Measurements from ENCODE around the gene PCTP. TPM values are rescaled to one million over a fixed set of nuclear protein-coding genes. Genes with fewer than 3 reads are reported as not detected.

PCTP gene
- total and polyA plus RNA-seq, 4 donors = 4.9 to 16.9 (median 10.0) TPM

DNA sequence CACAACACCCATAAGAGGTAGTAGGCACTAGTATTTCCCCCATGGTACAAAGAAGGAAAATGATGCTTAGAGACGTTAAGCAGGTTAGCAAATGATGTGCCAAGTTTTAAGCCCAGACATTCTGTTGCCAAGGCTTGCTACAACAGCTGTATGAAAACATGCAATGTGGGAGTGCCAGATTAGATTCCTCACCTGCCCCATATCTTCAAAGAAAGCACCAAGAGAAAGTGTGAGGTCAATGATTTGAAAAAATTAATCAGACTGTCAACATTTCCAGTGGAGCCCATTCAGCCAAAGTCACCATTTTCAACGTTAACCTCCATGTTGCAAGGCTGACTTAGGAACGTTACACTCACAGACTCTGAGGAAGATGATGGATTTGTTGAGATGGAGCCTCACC is 61.5 kb downstream of the PCTP start:
- H3K27me3 ChIP-seq (ENCODE audit: control insufficient read depth in 1 of 2, insufficient read depth in 2 of 2, low read length in 1 of 2) = no peaks in the 10 kb centered on the region
- intact Hi-C loops (cut with DNase I) = no loop called here
- no peak overlapping the region for H3K4me3 ChIP-seq (ENCODE audit: low read length in 2 of 2)
- H3K9me3 ChIP-seq (ENCODE audit: control insufficient read depth, low read length) = no peaks in the 10 kb centered on the region
- no peak overlapping the region for H3K27ac ChIP-seq (ENCODE audit: low read depth in 1 of 2, low read length in 2 of 2)
- DNase-seq = no peak
- no peaks in the 10 kb centered on the region for H3K4me1 ChIP-seq (ENCODE audit: control insufficient read depth in 1 of 2, insufficient read depth in 2 of 2, low read length in 2 of 2)
- 44 to 57% methylated on average over 3 of the region's 3 CpGs for WGBS, 2 donors
- H3K36me3 ChIP-seq (ENCODE audit: control insufficient read depth in 1 of 2, insufficient read depth in 2 of 2, low read length in 1 of 2) = no peaks in the 10 kb centered on the region
- no peak for ATAC-seq (ENCODE audit: low FRiP score)

DNA sequence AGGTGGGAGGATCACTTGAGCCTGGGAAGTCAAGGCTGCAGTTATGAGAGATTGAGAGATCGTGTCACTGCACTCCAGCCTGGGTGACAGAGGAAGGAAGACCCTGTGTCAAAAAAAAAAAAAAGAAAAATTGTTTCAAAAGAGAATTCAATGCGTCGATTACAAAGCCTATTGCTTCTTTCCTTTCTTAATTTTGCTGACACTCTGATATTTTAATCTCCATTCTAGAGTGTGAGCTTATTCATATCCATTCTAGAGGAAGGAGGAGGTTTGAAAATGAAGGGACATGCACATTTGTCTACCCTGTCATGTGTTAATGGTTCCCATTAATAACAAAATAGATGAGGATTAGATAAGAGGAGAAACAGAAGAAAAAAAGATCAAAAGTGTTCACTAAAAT is 63.1 kb downstream of the PCTP start:
- no peaks in the 10 kb centered on the region for H3K4me1 ChIP-seq (ENCODE audit: control insufficient read depth in 1 of 2, insufficient read depth in 2 of 2, low read length in 2 of 2)
- 80 to 92% methylated on average over 3 of the region's 3 CpGs for WGBS, 2 donors
- peaks cover 3% of the 10 kb centered on the region for H3K9me3 ChIP-seq (ENCODE audit: control insufficient read depth, low read length)
- ATAC-seq (ENCODE audit: low FRiP score) (no peak), DNase-seq (no peak)
- intact Hi-C loops (cut with DNase I) = no loop called here
- no peaks in the 10 kb centered on the region for H3K27me3 ChIP-seq (ENCODE audit: control insufficient read depth in 1 of 2, insufficient read depth in 2 of 2, low read length in 1 of 2)
- no peak overlapping the region for H3K4me3 ChIP-seq (ENCODE audit: low read length in 2 of 2)
- no peaks in the 10 kb centered on the region for H3K36me3 ChIP-seq (ENCODE audit: control insufficient read depth in 1 of 2, insufficient read depth in 2 of 2, low read length in 1 of 2)
- H3K27ac ChIP-seq (ENCODE audit: low read depth in 1 of 2, low read length in 2 of 2) = no peak overlapping the region

DNA sequence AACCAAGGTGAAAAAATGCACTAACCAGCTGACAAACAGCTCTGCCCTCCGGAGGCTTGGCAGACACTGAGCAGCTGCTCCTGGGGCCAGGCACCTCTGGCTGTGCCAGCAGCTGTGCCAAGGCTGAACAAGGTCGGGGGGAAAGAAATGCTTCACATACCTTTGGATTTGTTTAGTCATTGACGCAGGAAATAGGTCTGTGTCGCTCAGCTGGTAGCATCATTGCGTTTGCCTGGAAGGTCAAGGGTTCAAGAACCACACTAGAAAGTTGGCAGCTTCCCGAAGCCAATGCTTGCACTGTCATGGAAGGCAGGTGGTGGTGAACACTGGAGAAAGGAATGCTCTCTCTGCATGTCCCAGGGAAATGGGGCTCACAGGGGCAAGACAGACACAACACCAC is 63.5 kb downstream of the PCTP start:
- Histone ChIP-seq H3K36me3 (ENCODE audit: control insufficient read depth in 1 of 2, insufficient read depth in 2 of 2, low read length in 1 of 2) (no peaks in the 10 kb centered on the region), H3K4me1 (ENCODE audit: control insufficient read depth in 1 of 2, insufficient read depth in 2 of 2, low read length in 2 of 2) (no peaks in the 10 kb centered on the region), H3K27ac (ENCODE audit: low read depth in 1 of 2, low read length in 2 of 2) (no peak overlapping the region), H3K4me3 (ENCODE audit: low read length in 2 of 2) (no peak overlapping the region), H3K9me3 (ENCODE audit: control insufficient read depth, low read length) (peaks cover 3% of the 10 kb centered on the region), H3K27me3 (ENCODE audit: control insufficient read depth in 1 of 2, insufficient read depth in 2 of 2, low read length in 1 of 2) (no peaks in the 10 kb centered on the region)
- DNase-seq (no peak), ATAC-seq (ENCODE audit: low FRiP score) (no peak)
- intact Hi-C loops (cut with DNase I) = no loop called here
- 9 to 19% methylated on average over 6 of the region's 6 CpGs for WGBS, 2 donors

DNA sequence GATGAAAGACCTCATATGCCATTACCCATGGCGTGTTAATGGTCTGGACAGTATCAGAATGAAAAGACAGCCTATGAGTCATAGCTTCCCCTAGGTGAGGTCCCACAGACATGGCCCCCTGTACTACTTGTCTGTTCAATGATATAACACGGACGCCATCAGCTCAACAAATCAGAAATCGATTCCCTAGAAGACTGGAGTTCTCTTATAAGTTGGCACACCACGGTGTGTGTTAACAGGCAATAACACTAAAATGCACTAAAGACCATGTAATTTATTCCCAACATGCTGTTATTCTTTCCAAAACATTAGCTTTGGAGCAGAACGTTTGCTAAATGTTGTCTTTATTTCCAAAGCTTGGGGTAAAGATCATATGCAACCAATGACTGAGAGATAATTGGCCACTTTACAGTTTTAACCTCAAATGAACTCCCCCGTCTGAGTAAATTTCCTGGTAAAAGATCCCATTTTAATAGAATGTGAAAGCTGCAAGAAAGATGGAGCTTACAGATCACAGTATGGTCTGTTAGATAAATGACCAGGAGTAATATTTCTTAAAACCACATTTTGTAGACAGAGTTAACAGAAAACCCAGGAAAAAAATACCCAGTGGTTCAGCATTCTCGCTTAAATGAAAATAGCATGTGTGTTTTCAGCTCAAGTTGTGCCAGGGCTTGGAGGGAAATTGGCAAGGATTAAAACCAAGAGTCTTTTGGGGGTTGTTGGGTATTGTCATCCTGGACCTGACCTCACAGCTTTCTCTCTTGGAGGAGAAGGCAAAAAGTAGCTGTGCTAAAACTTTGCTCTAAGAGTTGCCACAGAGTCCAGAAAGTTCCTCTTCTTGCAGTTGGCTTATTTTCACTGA is 65.9 kb downstream of the PCTP start:
- Histone ChIP-seq H3K27me3 (ENCODE audit: control insufficient read depth in 1 of 2, insufficient read depth in 2 of 2, low read length in 1 of 2) (no peaks in the 10 kb centered on the region), H3K9me3 (ENCODE audit: control insufficient read depth, low read length) (peaks cover 3% of the 10 kb centered on the region), H3K27ac (ENCODE audit: low read depth in 1 of 2, low read length in 2 of 2) (no peak overlapping the region), H3K4me1 (ENCODE audit: control insufficient read depth in 1 of 2, insufficient read depth in 2 of 2, low read length in 2 of 2) (no peaks in the 10 kb centered on the region), H3K36me3 (ENCODE audit: control insufficient read depth in 1 of 2, insufficient read depth in 2 of 2, low read length in 1 of 2) (no peaks in the 10 kb centered on the region), H3K4me3 (ENCODE audit: low read length in 2 of 2) (no peak overlapping the region)
- no peak for ATAC-seq (ENCODE audit: low FRiP score)
- DNase-seq = no peak
- 49 to 52% methylated on average over 8 of the region's 8 CpGs for WGBS, 2 donors
- intact Hi-C loops (cut with DNase I) = no loop called here

DNA sequence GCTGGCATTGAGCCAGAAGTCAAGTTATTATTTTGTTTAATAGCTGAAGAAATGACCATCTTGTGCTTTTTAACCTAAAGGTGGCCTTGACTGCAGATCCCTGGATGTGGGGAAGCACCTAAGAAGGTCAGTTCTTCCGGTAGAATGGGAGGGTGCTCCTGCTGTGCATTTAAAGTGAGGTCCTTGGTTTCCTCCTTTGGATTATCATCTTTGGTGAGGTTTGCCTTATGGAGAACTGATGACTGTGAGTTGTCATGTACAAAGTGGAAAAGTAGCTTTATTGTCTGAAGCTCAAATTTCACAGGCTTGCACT is 66.5 kb downstream of the PCTP start:
- peaks cover 3% of the 10 kb centered on the region for H3K9me3 ChIP-seq (ENCODE audit: control insufficient read depth, low read length)
- 87 to 88% methylated on average over 1 of the region's 1 CpG for WGBS, 2 donors
- no peaks in the 10 kb centered on the region for H3K4me1 ChIP-seq (ENCODE audit: control insufficient read depth in 1 of 2, insufficient read depth in 2 of 2, low read length in 2 of 2)
- H3K36me3 ChIP-seq (ENCODE audit: control insufficient read depth in 1 of 2, insufficient read depth in 2 of 2, low read length in 1 of 2) = no peaks in the 10 kb centered on the region
- intact Hi-C loops (cut with DNase I) = no loop called here
- no peak overlapping the region for H3K4me3 ChIP-seq (ENCODE audit: low read length in 2 of 2)
- H3K27ac ChIP-seq (ENCODE audit: low read depth in 1 of 2, low read length in 2 of 2) = no peak overlapping the region
- no peak for ATAC-seq (ENCODE audit: low FRiP score)
- DNase-seq = no peak
- no peaks in the 10 kb centered on the region for H3K27me3 ChIP-seq (ENCODE audit: control insufficient read depth in 1 of 2, insufficient read depth in 2 of 2, low read length in 1 of 2)

DNA sequence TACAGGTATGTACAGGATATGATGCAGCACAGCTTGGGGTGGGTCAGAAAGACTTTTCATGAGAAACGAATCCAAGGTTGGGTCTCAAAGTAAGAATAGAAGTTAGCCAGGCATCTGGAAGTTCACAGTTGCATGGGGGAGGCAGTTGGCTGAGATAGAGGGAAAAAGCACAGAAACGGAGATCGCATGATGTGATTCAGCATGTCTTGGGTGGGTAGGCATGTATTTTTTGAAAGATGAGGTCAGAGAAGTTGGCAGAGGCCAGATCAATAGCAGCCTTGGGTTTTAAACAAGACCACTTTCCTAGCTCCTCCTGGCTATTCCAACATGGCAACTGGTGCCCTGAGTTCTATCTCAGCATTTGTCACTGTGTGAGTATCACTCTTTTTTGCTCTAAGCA is 67.2 kb downstream of the PCTP start:
- ATAC-seq (ENCODE audit: low FRiP score) (no peak), DNase-seq (no peak)
- Histone ChIP-seq H3K36me3 (ENCODE audit: control insufficient read depth in 1 of 2, insufficient read depth in 2 of 2, low read length in 1 of 2) (no peaks in the 10 kb centered on the region), H3K27ac (ENCODE audit: low read depth in 1 of 2, low read length in 2 of 2) (no peak overlapping the region), H3K4me3 (ENCODE audit: low read length in 2 of 2) (no peak overlapping the region), H3K9me3 (ENCODE audit: control insufficient read depth, low read length) (peaks cover 3% of the 10 kb centered on the region), H3K4me1 (ENCODE audit: control insufficient read depth in 1 of 2, insufficient read depth in 2 of 2, low read length in 2 of 2) (no peaks in the 10 kb centered on the region), H3K27me3 (ENCODE audit: control insufficient read depth in 1 of 2, insufficient read depth in 2 of 2, low read length in 1 of 2) (no peaks in the 10 kb centered on the region)
- intact Hi-C loops (cut with DNase I) = no loop called here
- 69 to 71% methylated on average over 3 of the region's 3 CpGs for WGBS, 2 donors

DNA sequence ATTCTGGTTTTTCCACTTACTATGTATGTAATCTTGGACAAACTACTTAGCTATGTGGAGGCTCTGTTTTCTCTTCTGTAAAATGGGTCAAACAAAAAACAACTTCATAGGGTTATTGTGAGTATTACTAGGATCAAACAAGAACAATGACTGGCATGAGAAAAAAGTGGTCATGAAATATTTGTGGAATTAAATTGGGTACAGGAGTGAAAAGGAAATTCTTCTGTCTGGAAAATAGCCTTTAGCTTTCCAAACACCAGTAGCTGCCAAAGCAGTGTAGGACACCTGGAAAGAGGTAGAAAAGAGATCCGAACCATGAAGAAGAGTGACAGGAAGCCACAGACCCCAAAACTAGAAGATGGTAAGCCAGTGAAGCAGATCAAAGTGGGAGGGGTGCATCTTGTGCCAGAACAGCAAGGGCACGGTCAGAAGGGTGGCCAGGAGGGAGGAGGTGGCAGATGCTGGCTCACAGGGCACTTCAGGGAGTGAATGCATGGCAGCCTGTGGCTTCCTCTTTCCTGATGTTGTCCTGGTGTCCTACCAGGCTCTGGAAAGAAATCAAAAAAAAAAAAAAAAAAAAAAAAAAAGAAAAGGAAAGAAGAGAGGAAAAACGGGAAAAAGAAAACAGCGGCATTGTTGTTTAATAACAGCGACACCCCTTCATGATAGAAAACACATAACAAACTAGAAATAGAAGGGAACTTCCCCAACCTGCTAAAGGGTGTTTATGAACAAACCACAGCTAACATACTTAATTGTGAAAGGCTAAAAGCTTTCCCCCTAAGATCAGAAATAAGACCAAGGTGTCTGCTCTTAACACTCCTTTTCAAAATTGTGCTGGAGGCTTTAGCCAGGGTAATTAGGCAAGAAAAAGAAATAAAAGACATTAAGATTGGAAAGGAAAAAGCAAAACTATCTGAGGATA is 67.9 kb downstream of the PCTP start:
- Histone ChIP-seq H3K4me3 (ENCODE audit: low read length in 2 of 2) (no peak overlapping the region), H3K27me3 (ENCODE audit: control insufficient read depth in 1 of 2, insufficient read depth in 2 of 2, low read length in 1 of 2) (no peaks in the 10 kb centered on the region), H3K4me1 (ENCODE audit: control insufficient read depth in 1 of 2, insufficient read depth in 2 of 2, low read length in 2 of 2) (no peaks in the 10 kb centered on the region), H3K27ac (ENCODE audit: low read depth in 1 of 2, low read length in 2 of 2) (no peak overlapping the region), H3K9me3 (ENCODE audit: control insufficient read depth, low read length) (peaks cover 3% of the 10 kb centered on the region), H3K36me3 (ENCODE audit: control insufficient read depth in 1 of 2, insufficient read depth in 2 of 2, low read length in 1 of 2) (no peaks in the 10 kb centered on the region)
- ATAC-seq (ENCODE audit: low FRiP score) (no peak), DNase-seq (no peak)
- intact Hi-C loops (cut with DNase I) = no loop called here
- 83% methylated on average over 5 of the region's 5 CpGs for WGBS, 2 donors

DNA sequence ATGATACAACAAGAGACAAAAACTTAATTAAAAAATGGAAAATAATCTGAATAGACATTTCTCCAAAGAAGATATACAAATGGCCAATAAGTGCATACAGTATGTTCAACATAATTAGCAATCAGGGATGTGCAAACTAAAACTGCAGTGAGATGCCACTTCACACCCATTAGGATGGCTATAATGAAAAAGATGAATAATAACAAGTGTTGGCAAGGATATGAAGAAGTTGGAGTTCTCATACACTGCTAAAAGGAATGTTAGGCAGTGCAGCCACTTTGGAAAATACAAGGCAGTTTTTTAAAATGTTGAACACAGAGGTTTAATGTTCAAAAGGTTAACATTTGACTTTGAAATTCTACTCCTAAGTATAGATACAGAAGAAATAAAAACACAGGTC is 69.8 kb downstream of the PCTP start:
- ATAC-seq (ENCODE audit: low FRiP score) = no peak
- H3K9me3 ChIP-seq (ENCODE audit: control insufficient read depth, low read length) = peaks cover 3% of the 10 kb centered on the region

DNA sequence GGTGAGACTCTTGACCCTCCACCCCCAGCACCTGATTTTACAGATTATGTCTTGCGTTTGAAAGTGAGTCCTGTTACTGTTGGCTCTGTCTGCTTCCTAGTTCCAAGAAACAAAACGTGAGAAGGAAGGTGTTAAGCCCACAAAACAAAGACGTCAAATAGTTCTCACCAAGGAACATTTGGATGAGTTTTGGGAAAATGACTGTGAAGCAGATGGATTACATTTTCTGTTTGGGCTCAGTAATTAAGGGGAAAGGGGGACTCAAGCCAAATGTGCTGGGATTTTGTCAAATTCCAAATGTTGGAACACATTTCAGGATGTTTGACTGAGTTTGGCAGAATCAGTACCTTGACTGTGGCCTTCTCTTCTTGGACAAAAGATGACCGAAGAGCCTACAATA is 71.2 kb downstream of the PCTP start:
- intact Hi-C loops (cut with DNase I) = no loop called here
- WGBS, 2 donors = 35 to 39% methylated on average over 4 of the region's 4 CpGs

More for the DNA sequence above, 69.8 kb downstream of the PCTP start:
- Histone ChIP-seq H3K27ac (ENCODE audit: low read depth in 1 of 2, low read length in 2 of 2) (no peak overlapping the region), H3K36me3 (ENCODE audit: control insufficient read depth in 1 of 2, insufficient read depth in 2 of 2, low read length in 1 of 2) (no peaks in the 10 kb centered on the region), H3K27me3 (ENCODE audit: control insufficient read depth in 1 of 2, insufficient read depth in 2 of 2, low read length in 1 of 2) (no peaks in the 10 kb centered on the region), H3K4me1 (ENCODE audit: control insufficient read depth in 1 of 2, insufficient read depth in 2 of 2, low read length in 2 of 2) (no peaks in the 10 kb centered on the region), H3K4me3 (ENCODE audit: low read length in 2 of 2) (no peak overlapping the region)
- no peak for DNase-seq
- intact Hi-C loops (cut with DNase I) = no loop called here

More for the DNA sequence above, 71.2 kb downstream of the PCTP start:
- H3K27me3 ChIP-seq (ENCODE audit: control insufficient read depth in 1 of 2, insufficient read depth in 2 of 2, low read length in 1 of 2) = no peaks in the 10 kb centered on the region
- H3K27ac ChIP-seq (ENCODE audit: low read depth in 1 of 2, low read length in 2 of 2) = no peak overlapping the region
- no peaks in the 10 kb centered on the region for H3K4me1 ChIP-seq (ENCODE audit: control insufficient read depth in 1 of 2, insufficient read depth in 2 of 2, low read length in 2 of 2)
- DNase-seq (no peak), ATAC-seq (ENCODE audit: low FRiP score) (no peak)
- no peak overlapping the region for H3K4me3 ChIP-seq (ENCODE audit: low read length in 2 of 2)
- H3K9me3 ChIP-seq (ENCODE audit: control insufficient read depth, low read length) = peaks cover 3% of the 10 kb centered on the region
- no peaks in the 10 kb centered on the region for H3K36me3 ChIP-seq (ENCODE audit: control insufficient read depth in 1 of 2, insufficient read depth in 2 of 2, low read length in 1 of 2)

All from aorta (tissue), 5 donors.